ENCODE results near the gene SEC16B. TPM values are rescaled to one million over a fixed set of nuclear protein-coding genes. Genes with fewer than 3 reads are reported as not detected.

The SEC16B gene
- total RNA-seq, 1 donor from 2014 or later: 3.1 TPM

DNA sequence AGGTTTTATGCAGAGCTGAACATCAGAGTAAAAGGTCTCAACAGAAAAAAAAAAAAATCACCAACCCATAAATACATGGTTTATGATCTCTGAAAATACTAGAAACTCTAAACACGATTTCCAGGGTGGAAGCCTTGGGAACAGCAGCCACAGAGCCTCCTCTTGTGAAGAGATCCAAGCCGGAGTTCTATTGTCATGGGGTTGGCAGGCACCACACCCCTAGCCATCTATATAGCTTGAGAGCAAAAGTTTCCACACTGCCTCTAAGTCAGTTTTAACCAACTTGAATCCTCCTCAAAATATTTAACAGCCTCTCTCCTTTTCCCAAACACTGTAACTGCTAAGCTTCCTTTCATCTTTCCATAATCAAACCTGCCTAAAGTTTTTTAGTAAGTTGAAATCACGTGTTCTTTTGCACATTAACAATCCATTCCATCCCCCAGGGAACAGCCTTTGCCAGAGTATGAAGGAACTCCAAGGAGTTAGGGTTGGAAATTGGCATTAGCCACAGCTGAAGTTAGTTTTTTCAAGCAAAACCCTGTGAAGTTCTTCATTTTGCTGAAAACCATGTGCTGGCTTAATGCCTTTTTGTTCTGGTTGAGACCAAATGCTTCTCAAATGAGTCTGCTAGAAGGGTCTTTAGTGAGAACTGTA lies 13.8 kb upstream of the SEC16B start:
- Mint-ChIP-seq H3K4me1 (peaks cover 13% of the 10 kb centered on the region), H3K27me3 (ENCODE audit: low read depth) (peaks cover 3% of the 10 kb centered on the region), H3K27ac (peak overlapping the region; percentile 68), H3K4me3 (peak overlapping the region; percentile 40), H3K36me3 (no peaks in the 10 kb centered on the region), H3K9me3 (peaks cover 8% of the 10 kb centered on the region)
- TF ChIP-seq, protein P1, sequence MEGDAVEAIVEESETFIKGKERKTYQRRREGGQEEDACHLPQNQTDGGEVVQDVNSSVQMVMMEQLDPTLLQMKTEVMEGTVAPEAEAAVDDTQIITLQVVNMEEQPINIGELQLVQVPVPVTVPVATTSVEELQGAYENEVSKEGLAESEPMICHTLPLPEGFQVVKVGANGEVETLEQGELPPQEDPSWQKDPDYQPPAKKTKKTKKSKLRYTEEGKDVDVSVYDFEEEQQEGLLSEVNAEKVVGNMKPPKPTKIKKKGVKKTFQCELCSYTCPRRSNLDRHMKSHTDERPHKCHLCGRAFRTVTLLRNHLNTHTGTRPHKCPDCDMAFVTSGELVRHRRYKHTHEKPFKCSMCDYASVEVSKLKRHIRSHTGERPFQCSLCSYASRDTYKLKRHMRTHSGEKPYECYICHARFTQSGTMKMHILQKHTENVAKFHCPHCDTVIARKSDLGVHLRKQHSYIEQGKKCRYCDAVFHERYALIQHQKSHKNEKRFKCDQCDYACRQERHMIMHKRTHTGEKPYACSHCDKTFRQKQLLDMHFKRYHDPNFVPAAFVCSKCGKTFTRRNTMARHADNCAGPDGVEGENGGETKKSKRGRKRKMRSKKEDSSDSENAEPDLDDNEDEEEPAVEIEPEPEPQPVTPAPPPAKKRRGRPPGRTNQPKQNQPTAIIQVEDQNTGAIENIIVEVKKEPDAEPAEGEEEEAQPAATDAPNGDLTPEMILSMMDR (IDR thresholded peaks at IDR 0.05; ENCODE audit: unreplicated experiment): no peak
- no peak for DNase-seq (ENCODE audit: low spot score in 2 of 2, unreplicated experiment in 2 of 2)

DNA sequence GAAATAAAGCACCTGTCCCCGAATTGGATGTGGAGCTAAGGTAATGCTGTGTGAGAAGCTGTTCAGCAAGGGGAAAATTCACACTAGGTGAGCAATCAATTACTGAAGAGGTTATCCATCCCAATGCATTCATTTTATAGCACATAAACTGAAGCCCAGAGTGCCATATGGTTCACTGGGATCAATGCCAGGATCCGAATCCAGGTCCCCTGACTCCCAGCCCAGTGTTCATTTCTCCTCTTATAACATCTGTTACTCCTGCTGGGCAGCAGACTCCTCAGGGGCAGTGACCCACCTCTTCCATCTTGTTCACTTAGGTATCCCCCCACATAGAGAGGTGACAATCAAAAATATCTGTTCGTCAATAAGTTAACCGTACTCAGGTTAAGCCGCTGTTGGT lies 13.2 kb upstream of the SEC16B start:
- Mint-ChIP-seq H3K9me3 (peaks cover 3% of the 10 kb centered on the region), H3K27me3 (ENCODE audit: low read depth) (peaks cover 3% of the 10 kb centered on the region), H3K4me1 (peaks cover 13% of the 10 kb centered on the region), H3K4me3 (peak overlapping the region; percentile 40), H3K27ac (no peak overlapping the region), H3K36me3 (no peaks in the 10 kb centered on the region)
- DNase-seq (ENCODE audit: low spot score in 2 of 2, unreplicated experiment in 2 of 2): no peak
- TF ChIP-seq, protein P1 (IDR thresholded peaks at IDR 0.05; ENCODE audit: unreplicated experiment): no peak

DNA sequence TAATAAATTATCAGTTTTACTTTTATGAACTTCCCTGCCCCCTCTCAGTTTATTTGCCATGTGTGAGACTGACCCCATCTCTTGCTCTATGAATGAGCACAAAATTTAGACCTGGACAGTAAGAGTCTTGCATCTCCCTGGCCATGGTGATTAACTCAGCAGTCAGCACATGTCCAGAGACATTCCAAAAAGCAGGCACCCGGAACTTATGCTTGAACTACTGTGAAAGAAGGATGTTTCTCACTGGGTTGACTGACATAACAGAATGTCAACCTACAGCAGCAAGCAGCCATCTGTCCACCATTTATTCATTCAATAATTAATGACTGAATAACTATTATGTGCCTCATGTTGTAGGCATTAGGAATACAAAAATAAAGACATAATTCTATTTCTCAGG lies 11.3 kb upstream of the SEC16B start:
- Mint-ChIP-seq H3K4me3 (no peak overlapping the region), H3K9me3 (no peaks in the 10 kb centered on the region), H3K4me1 (peaks cover 13% of the 10 kb centered on the region)

DNA sequence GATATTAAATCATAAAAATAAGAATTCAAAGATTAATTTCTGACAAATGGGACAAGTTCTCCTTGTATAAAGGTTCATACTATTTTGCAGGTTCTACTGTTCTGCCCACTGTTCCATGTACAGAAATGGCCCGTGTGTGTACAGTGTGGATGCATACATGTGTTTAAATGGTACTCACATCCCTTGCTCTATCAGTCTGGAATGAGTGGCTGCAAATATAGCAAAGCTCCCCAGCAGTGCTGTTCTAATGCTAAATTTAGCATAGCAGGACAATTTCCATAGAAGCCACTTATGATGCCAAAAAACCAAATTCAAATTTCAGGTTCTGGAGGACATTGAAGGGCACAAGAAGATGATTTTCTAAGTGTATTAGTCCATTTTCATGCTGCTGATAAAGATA lies 9.4 kb upstream of the SEC16B start:
- H3K36me3 Mint-ChIP-seq: no peaks in the 10 kb centered on the region
- peaks cover 3% of the 10 kb centered on the region for H3K27me3 Mint-ChIP-seq (ENCODE audit: low read depth)
- TF ChIP-seq, protein P1 (IDR thresholded peaks at IDR 0.05; ENCODE audit: unreplicated experiment): no peak

More for the DNA sequence above, 11.3 kb upstream of the SEC16B start:
- no peak for DNase-seq (ENCODE audit: low spot score in 2 of 2, unreplicated experiment in 2 of 2)
- Mint-ChIP-seq H3K27ac (no peak overlapping the region), H3K27me3 (ENCODE audit: low read depth) (peaks cover 3% of the 10 kb centered on the region), H3K36me3 (no peaks in the 10 kb centered on the region)
- TF ChIP-seq, protein P1 (IDR thresholded peaks at IDR 0.05; ENCODE audit: unreplicated experiment): no peak

DNA sequence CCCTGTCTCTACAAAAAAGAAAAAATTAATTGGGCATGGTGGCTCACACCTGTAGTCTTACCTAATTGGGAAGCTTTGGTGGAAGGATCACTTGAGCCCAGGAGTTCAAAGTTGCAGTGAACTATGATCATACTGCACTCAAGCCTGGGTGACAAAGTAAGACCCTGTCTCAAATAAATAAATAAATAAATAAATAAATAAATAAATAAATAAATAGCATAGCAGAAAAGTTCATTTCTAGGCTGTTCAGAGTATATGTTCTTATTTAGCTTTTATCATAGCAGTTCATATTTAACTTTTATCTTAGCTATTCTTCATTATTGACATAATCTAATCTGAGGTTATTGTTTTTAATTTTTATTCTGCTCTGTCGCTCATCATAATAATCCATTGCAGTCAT lies 8.7 kb upstream of the SEC16B start:
- Mint-ChIP-seq H3K27ac (no peak overlapping the region), H3K36me3 (no peaks in the 10 kb centered on the region), H3K4me1 (peaks cover 5% of the 10 kb centered on the region), H3K27me3 (ENCODE audit: low read depth) (peaks cover 3% of the 10 kb centered on the region), H3K4me3 (no peak overlapping the region), H3K9me3 (no peaks in the 10 kb centered on the region)
- no peak for DNase-seq (ENCODE audit: low spot score in 2 of 2, unreplicated experiment in 2 of 2)
- TF ChIP-seq, protein P1 (IDR thresholded peaks at IDR 0.05; ENCODE audit: unreplicated experiment): no peak

More for the DNA sequence above, 9.4 kb upstream of the SEC16B start:
- H3K4me3 Mint-ChIP-seq: no peak overlapping the region
- peaks cover 8% of the 10 kb centered on the region for H3K4me1 Mint-ChIP-seq
- DNase-seq (ENCODE audit: low spot score in 2 of 2, unreplicated experiment in 2 of 2): no peak
- H3K9me3 Mint-ChIP-seq: no peaks in the 10 kb centered on the region
- H3K27ac Mint-ChIP-seq: no peak overlapping the region
